Spleen (tissue), 11 donors: Measurements from ENCODE around the gene ARHGAP24. TPM values are rescaled to one million over a fixed set of nuclear protein-coding genes. Genes with fewer than 3 reads are reported as not detected.

ENCODE experiments used
- DNase-seq: peaks from one replicate; pipeline ENCODE4 v3.0.0-alpha.2; 2020
- H3K27ac ChIP-seq, 8 donors: fragments of 200-600 bp; sonication (generic) in 7 of 8; 1 replicate in 4 of 8; 2 replicates in 4 of 8; pipeline versions ENCODE4 v1.5.0 to v1.8.0; 2016 to 2021; ENCODE audit warnings: inconsistent platforms in 4 of 8, mild to moderate bottlenecking in 4 of 8, moderate library complexity in 1 of 8
- H3K27me3 ChIP-seq, 7 donors: fragments of 200-600 bp; sonication (generic) in 6 of 7; replicated peaks in 1 of 7; 1 replicate in 4 of 7; 2 replicates in 3 of 7; pipeline versions ENCODE4 v1.5.0 to v1.8.0; 2016 to 2021; ENCODE audit warnings: inconsistent platforms in 3 of 7, mild to moderate bottlenecking in 1 of 7
- H3K36me3 ChIP-seq, 6 donors: fragments of 200-600 bp; sonication (generic) in 5 of 6; 1 replicate in 4 of 6; 2 replicates in 2 of 6; pipeline versions ENCODE4 v1.5.0 to v1.8.0; 2016 to 2021; ENCODE audit warnings: inconsistent platforms in 2 of 6
- H3K4me1 ChIP-seq, 6 donors: fragments of 200-600 bp; sonication (generic) in 5 of 6; 1 replicate in 3 of 6; 2 replicates in 3 of 6; pipeline versions ENCODE4 v1.5.0 to v1.8.0; 2016 to 2021; ENCODE audit warnings: inconsistent platforms in 3 of 6
- H3K4me3 ChIP-seq, 8 donors: fragments of 200-600 bp; sonication (generic) in 7 of 8; 1 replicate in 4 of 8; 2 replicates in 4 of 8; pipeline versions ENCODE4 v1.5.0 to v1.8.0; 2016 to 2021; ENCODE audit warnings: inconsistent platforms in 4 of 8, mild to moderate bottlenecking in 4 of 8, moderate library complexity in 2 of 8
- H3K9me3 ChIP-seq, 8 donors: fragments of 200-600 bp; sonication (generic) in 7 of 8; 1 replicate in 4 of 8; 2 replicates in 4 of 8; pipeline versions ENCODE4 v1.5.0 to v1.8.0; 2016 to 2021; ENCODE audit warnings: inconsistent platforms in 4 of 8
- POLR2A ChIP-seq, 3 donors: fragments of 450-650 bp; IDR thresholded peaks; one replicate each; pipeline ENCODE4 v1.5.1; 2017; ENCODE audit warnings: antibody characterized with exemption in 3 of 3, mild to moderate bottlenecking in 1 of 3
- POLR2AphosphoS5 ChIP-seq, 3 donors: sonication (generic); formaldehyde crosslinking; IDR thresholded peaks; one replicate each; pipeline ENCODE4 v1.5.1; 2017; ENCODE audit warnings: antibody characterized with exemption in 3 of 3
- whole genome bisulfite sequencing, 5 donors: extraction: QIAGEN DNeasy Blood & Tissue Kit in 3 of 5; methylation state at CpG; one replicate each; pipeline versions ENCODE4 v1.1.5 to v1.1.7; 2013 to 2018; 5-methylcytosine and 5-hydroxymethylcytosine counted together
- intact Hi-C: fragments of 100-400 bp; cut with DNase I; formaldehyde crosslinking; loops from one replicate; pipeline ENCODE4 v1.15.0; 2023; ENCODE audit warnings: low total_unique reads
- polyA plus RNA-seq, 3 donors: library from polyadenylated mRNA; stranded (reverse); fragments of 200-250 nt; gene quantifications; one replicate each; pipeline ENCODE4 v1.2.1, GENCODE V29; 2013
- total RNA-seq, 7 donors: library from RNA; depleted of rRNA in 3 of 7; stranded (reverse); fragments of >200 nt in 3 of 7; fragmentation: NEBNext Ultra II Directional in 4 of 7; extraction: Animal tissue kit (Norgen Biotek cat#: 25700) in 4 of 7; gene quantifications; one replicate each; pipeline versions ENCODE4 v1.1.0 to v1.2.1, GENCODE V29; 2016 to 2021
- TF ChIP-seq, protein P1 (sequence below), 11 experiments: fragments of 200-600 bp in 7 of 11; fragments of 450-650 bp in 4 of 11; sonication (generic) in 4 of 11; IDR thresholded peaks in 8 of 11; conservative IDR thresholded peaks in 3 of 11; 1 replicate in 7 of 11; 2 replicates in 4 of 11; pipeline versions ENCODE4 v1.4.0 to v1.8.0; 2016 to 2021; ENCODE audit warnings: antibody characterized with exemption in 11 of 11, inconsistent platforms in 4 of 11, mild to moderate bottlenecking in 1 of 11
- donor health status: healthy with polysubstance abuse.
- donor health status: DM: no; HTN: no; CAD: no; lungs with moderate emphysema.
- donor health status: DM: no; HTN: no; CAD: no.
- donor health status: Bipolar disorder and iron deficiency.
- donor health status: healthy.
- donor health status: DM: no; HTN: no; CAD: no.
- donor health status: DM: yes; HTN: yes; CAD: no.

The ARHGAP24 gene
- total and polyA plus RNA-seq, 10 donors, result 23.1 to 199 (median 130) TPM

DNA sequence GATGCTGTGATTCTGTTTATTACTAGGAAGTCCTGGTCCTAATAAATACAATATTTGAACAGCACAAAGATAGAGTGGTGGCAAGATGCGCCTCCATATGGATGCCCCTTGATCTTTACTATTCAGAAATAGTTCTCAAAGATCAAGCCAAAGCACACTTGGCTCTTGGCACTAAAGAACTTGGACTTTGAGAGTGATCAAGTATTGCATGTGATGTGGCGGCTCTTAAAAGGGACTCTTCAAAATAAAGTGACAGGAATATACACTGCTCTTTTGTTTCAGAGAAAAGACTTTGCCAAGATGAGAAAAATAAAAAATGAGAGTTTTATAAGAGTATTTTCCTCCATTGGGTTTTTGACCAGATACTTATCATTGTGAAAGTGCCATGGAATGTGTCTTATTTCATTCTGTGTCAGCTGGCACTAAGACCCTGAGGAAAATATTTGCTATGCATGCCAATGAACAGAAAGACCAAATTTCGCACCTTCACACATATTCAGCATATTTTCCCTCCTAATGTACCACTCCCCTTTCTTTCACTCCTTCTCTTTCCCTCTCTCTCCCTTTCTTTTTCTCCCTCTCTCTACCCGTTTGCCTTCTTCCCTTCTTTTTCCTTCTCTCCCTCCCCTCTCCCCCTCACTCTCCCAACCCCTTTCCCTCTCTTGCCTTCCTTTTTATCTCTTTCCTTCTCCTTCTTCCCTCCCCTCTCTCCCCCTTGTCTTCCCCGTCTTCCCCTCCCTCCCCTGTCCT lies 35.1 kb downstream of the ARHGAP24 start:
- no peak for DNase-seq
- no peaks in the 10 kb centered on the region for H3K27me3 ChIP-seq
- H3K9me3 ChIP-seq, result peaks cover 0 to 4% (median 0%) of the 10 kb centered on the region in 8 donors
- H3K4me3 ChIP-seq, result no peak overlapping the region
- intact Hi-C loops, result no loop called here
- H3K36me3 ChIP-seq, result peaks cover 0 to 12% (median 0%) of the 10 kb centered on the region in 6 donors
- H3K4me1 ChIP-seq, result peaks cover 0 to 58% (median 20%) of the 10 kb centered on the region in 6 donors
- no peak overlapping the region for H3K27ac ChIP-seq
- TF ChIP-seq, protein P1, sequence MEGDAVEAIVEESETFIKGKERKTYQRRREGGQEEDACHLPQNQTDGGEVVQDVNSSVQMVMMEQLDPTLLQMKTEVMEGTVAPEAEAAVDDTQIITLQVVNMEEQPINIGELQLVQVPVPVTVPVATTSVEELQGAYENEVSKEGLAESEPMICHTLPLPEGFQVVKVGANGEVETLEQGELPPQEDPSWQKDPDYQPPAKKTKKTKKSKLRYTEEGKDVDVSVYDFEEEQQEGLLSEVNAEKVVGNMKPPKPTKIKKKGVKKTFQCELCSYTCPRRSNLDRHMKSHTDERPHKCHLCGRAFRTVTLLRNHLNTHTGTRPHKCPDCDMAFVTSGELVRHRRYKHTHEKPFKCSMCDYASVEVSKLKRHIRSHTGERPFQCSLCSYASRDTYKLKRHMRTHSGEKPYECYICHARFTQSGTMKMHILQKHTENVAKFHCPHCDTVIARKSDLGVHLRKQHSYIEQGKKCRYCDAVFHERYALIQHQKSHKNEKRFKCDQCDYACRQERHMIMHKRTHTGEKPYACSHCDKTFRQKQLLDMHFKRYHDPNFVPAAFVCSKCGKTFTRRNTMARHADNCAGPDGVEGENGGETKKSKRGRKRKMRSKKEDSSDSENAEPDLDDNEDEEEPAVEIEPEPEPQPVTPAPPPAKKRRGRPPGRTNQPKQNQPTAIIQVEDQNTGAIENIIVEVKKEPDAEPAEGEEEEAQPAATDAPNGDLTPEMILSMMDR (IDR thresholded peaks at IDR 0.05 in 8 of 11, conservative IDR thresholded peaks at IDR 0.05 in 3 of 11), result no peak
- TF ChIP-seq POLR2AphosphoS5 (IDR thresholded peaks at IDR 0.05) (no peak), POLR2A (IDR thresholded peaks at IDR 0.05) (no peak)
- 76 to 89% (median 84%) methylated on average over 5 of the region's 5 CpGs for WGBS, 5 donors

DNA sequence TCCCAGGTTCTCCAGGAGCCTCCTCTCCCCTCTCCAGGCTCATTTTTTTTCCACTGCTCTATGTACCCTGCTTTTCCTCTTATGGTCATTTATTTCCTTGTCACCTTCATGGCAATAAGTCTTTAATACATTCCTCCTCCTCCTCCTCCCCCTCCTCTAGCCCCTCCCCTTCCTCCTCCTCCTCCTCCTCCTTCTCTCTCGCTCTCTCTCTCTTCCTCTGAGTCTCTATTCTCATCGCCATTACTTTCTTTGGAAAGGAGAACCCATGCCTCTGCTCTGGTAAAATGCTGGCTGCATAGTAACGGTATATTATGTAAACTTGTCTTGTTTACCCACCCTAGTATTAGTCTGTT lies 35.7 kb downstream of the ARHGAP24 start:
- H3K4me1 ChIP-seq, result peaks cover 0 to 64% (median 22%) of the 10 kb centered on the region in 6 donors
- TF ChIP-seq POLR2A (IDR thresholded peaks at IDR 0.05), result no peak
- TF ChIP-seq POLR2AphosphoS5 (IDR thresholded peaks at IDR 0.05), result no peak
- TF ChIP-seq, protein P1 (IDR thresholded peaks at IDR 0.05 in 8 of 11, conservative IDR thresholded peaks at IDR 0.05 in 3 of 11), result no peak
- WGBS, 5 donors, result 91 to 98% (median 93%) methylated on average over 3 of the region's 3 CpGs
- H3K4me3 ChIP-seq, result no peak overlapping the region
- peaks cover 0 to 12% (median 0%) of the 10 kb centered on the region in 6 donors for H3K36me3 ChIP-seq
- intact Hi-C loops, result no loop called here
- H3K27ac ChIP-seq, result no peak overlapping the region
- DNase-seq, result no peak
- H3K27me3 ChIP-seq, result no peaks in the 10 kb centered on the region
- H3K9me3 ChIP-seq, result peaks cover 0 to 4% (median 0%) of the 10 kb centered on the region in 8 donors

DNA sequence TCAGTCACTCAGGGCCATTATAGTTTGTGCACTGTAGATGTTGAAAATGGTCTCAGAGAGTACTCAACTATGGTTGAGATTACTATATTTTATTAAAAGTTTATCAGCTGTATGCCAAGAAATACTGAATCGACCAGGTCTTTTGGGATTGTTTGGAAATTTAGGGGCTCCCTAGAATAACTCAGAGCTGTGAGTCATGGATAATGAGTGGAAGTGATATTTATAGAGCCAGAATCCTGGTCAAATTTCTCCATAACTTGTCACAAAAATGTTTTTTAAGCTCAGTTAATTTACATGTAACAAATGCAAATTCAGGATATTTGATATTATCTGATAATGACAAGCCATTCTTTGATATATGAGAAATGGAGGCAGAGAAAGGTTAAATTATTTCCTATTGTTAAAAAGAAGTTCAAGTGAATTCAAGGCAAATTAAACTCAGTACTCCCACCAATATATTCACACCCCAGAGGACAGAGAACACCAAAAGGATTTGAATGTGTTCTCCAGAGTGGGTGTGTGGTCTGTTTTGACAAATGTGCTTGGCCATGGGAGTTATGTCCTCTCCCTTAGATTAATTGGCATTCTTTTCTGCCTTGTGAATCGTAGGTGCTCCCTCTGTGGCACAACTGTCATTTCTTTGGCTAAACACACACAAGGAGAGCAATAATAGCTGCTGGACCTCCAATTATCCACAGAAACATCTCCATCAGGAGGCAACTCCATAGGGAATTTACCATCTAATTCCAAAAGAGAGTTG lies 37.7 kb downstream of the ARHGAP24 start:
- Histone ChIP-seq H3K9me3 (no peaks in the 10 kb centered on the region), H3K27ac (peak overlapping the region in 2 of 8 donors; percentile 18 to 71), H3K27me3 (no peaks in the 10 kb centered on the region), H3K4me3 (no peak overlapping the region), H3K4me1 (peaks cover 0 to 66% (median 26%) of the 10 kb centered on the region in 6 donors), H3K36me3 (no peaks in the 10 kb centered on the region)
- WGBS, 5 donors, result 46 to 81% (median 64%) methylated on average over 2 of the region's 2 CpGs
- TF ChIP-seq, protein P1 (IDR thresholded peaks at IDR 0.05 in 8 of 11, conservative IDR thresholded peaks at IDR 0.05 in 3 of 11), result no peak
- TF ChIP-seq POLR2A (IDR thresholded peaks at IDR 0.05) (no peak), POLR2AphosphoS5 (IDR thresholded peaks at IDR 0.05) (no peak)
- intact Hi-C loops, result no loop called here
- no peak for DNase-seq

DNA sequence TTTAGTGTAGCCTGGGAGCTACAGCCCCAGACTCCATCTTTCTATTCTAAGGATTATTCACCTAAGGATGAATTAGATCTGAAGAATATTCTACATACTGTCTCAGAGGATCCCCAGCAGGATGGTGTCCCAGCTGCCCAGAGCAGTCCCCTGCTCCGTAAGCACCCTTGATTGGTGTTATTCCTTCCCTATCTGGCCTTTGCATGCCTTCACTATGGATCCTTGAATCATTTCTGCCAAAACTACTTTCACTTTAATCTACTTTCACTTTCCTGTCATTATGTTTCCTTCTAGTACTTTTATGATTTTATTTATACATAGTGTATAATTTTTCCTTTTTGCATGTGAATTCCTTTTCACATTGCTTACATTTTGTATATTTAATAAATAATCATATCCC lies 39.2 kb downstream of the ARHGAP24 start:
- Histone ChIP-seq H3K4me3 (peak overlapping the region in 3 of 8 donors; percentile 3 to 43 (median 22)), H3K27ac (peak overlapping the region in 6 of 8 donors; percentile 16 to 71 (median 65))

More for the DNA sequence above, 39.2 kb downstream of the ARHGAP24 start:
- Histone ChIP-seq H3K36me3 (no peaks in the 10 kb centered on the region), H3K9me3 (no peaks in the 10 kb centered on the region), H3K4me1 (peaks cover 0 to 59% (median 22%) of the 10 kb centered on the region in 6 donors), H3K27me3 (no peaks in the 10 kb centered on the region)
- 35 to 60% (median 47%) methylated on average over 1 of the region's 1 CpG for WGBS, 5 donors
- TF ChIP-seq, protein P1 (IDR thresholded peaks at IDR 0.05 in 8 of 11, conservative IDR thresholded peaks at IDR 0.05 in 3 of 11), result no peak
- intact Hi-C loops, result no loop called here
- DNase-seq, result no peak
